CD8-positive, alpha-beta memory T cell (primary cell): ENCODE data around the gene MTAP. TPM values are rescaled to one million over a fixed set of nuclear protein-coding genes. Genes with fewer than 3 reads are reported as not detected.

ENCODE experiments used
- polyA plus RNA-seq: library from polyadenylated mRNA; unstranded; fragments of 300-500 nt; fragmentation: Illumina TruSeq; gene quantifications from one replicate; pipeline ENCODE4 v1.2.3, GENCODE V29; 2021
- total RNA-seq, 2 experiments: library from RNA; stranded (reverse); gene quantifications; one replicate each; pipeline ENCODE4 v1.2.3, GENCODE V29; 2021

MTAP gene
- total and polyA plus RNA-seq, 3 experiments from 2014 or later: 19.3 to 81.6 (median 77.4) TPM

Other genes with a start within 250 kb of the MTAP start
- gene CDKN2A, start 191.8 kb downstream of the MTAP start, total RNA-seq: 1 to 10 TPM; 3.9 to 4.1 TPM
- 6.8 TPM for gene CDKN2A, start 191.8 kb downstream of the MTAP start, polyA plus RNA-seq
- gene CDKN2B-AS1, start 192.2 kb downstream of the MTAP start, total RNA-seq: under 1 TPM; 0.58 to 0.74 TPM
- gene CDKN2B-AS1, start 192.2 kb downstream of the MTAP start, polyA plus RNA-seq: not detected
- gene CDKN2B, start 206.7 kb downstream of the MTAP start, total RNA-seq: under 1 TPM in 1 of 2 experiments, not detected in 1; 0.09 TPM
- 0.16 TPM for gene CDKN2B, start 206.7 kb downstream of the MTAP start, polyA plus RNA-seq